HG03060 (cell line): Measurements from ENCODE around the gene PLK5.
"Not testable (repeated sequence)": the region's sequence is repeated elsewhere in the genome, so short reads cannot be mapped to it uniquely, and the experiment has no call there.

Experiments
- ATAC-seq: cut with Tn5 transposase; IDR thresholded peaks from one replicate; pipeline ENCODE4 v1.9.1; 2021; ENCODE audit warnings: low read depth, moderate number of reproducible peaks; ENCODE audit not compliant: unreplicated experiment

The PLK5 gene

GRCh38 chr19:1524287-1524971 is 552 bp downstream of the PLK5 start:
- ATAC-seq = no peak

GRCh38 chr19:1524972-1525325 is 1.1 kb downstream of the PLK5 start:
- ATAC-seq = no peak

- ATAC-seq = no peak
Observed at GRCh38 chr19:1525343-1525742, 1.5 kb downstream of the PLK5 start.

- ATAC-seq = no peak
Observed at GRCh38 chr19:1526066-1526778, 2.3 kb downstream of the PLK5 start.

- ATAC-seq = no peak
Observed at GRCh38 chr19:1526979-1527649, 3.2 kb downstream of the PLK5 start.

- no peak for ATAC-seq
Observed at GRCh38 chr19:1527650-1528309, 3.9 kb downstream of the PLK5 start.

GRCh38 chr19:1528596-1529429 is 4.9 kb downstream of the PLK5 start:
- ATAC-seq = no peak

GRCh38 chr19:1529430-1529816 is 5.5 kb downstream of the PLK5 start:
- no peak for ATAC-seq

- ATAC-seq = not testable (repeated sequence)
Observed at GRCh38 chr19:1530856-1531255, 7.0 kb downstream of the PLK5 start.

GRCh38 chr19:1531587-1531986 is 7.7 kb downstream of the PLK5 start:
- ATAC-seq = no peak

- no peak for ATAC-seq
Observed at GRCh38 chr19:1532003-1532402, 8.1 kb downstream of the PLK5 start.

GRCh38 chr19:1533510-1534150 is 9.8 kb downstream of the PLK5 start:
- ATAC-seq = no peak

GRCh38 chr19:1534972-1535371 is 11.1 kb downstream of the PLK5 start:
- no peak for ATAC-seq

- ATAC-seq = not testable (repeated sequence)
Observed at GRCh38 chr19:1535699-1536098, 11.8 kb downstream of the PLK5 start.

GRCh38 chr19:1538978-1539377 is 15.1 kb downstream of the PLK5 start:
- no peak for ATAC-seq

GRCh38 chr19:1539749-1540148 is 15.9 kb downstream of the PLK5 start:
- not testable (repeated sequence) for ATAC-seq

- no peak for ATAC-seq
Observed at GRCh38 chr19:1540365-1540925, 16.6 kb downstream of the PLK5 start.

GRCh38 chr19:1549332-1549945 is 25.6 kb downstream of the PLK5 start:
- no peak for ATAC-seq
